ENCODE measurements around the gene PLK3. TPM values are rescaled to one million over a fixed set of nuclear protein-coding genes. Genes with fewer than 3 reads are reported as not detected.
"Not testable (repeated sequence)": the region's sequence is repeated elsewhere in the genome, so short reads cannot be mapped to it uniquely, and the experiment has no call there.

PLK3 gene
- total RNA-seq, 1 donor from 2014 or later: 57.1 TPM

GRCh38 chr1:44830900-44831304 lies 30.7 kb downstream of the PLK3 start:
- H3K9me3 Mint-ChIP-seq (ENCODE audit: unreplicated experiment): no peaks in the 10 kb centered on the region
- DNase-seq (ENCODE audit: extremely low spot score, unreplicated experiment): no peak
- H3K27me3 Mint-ChIP-seq (ENCODE audit: unreplicated experiment): no peaks in the 10 kb centered on the region
- H3K4me3 Mint-ChIP-seq (ENCODE audit: unreplicated experiment): no peak overlapping the region
- no peak for TF ChIP-seq CTCF (IDR thresholded peaks at IDR 0.05)
- no peaks in the 10 kb centered on the region for H3K36me3 Mint-ChIP-seq (ENCODE audit: unreplicated experiment)
- no peak overlapping the region for H3K27ac Mint-ChIP-seq (ENCODE audit: unreplicated experiment)
- peaks cover 2% of the 10 kb centered on the region for H3K4me1 Mint-ChIP-seq (ENCODE audit: unreplicated experiment)

DNA sequence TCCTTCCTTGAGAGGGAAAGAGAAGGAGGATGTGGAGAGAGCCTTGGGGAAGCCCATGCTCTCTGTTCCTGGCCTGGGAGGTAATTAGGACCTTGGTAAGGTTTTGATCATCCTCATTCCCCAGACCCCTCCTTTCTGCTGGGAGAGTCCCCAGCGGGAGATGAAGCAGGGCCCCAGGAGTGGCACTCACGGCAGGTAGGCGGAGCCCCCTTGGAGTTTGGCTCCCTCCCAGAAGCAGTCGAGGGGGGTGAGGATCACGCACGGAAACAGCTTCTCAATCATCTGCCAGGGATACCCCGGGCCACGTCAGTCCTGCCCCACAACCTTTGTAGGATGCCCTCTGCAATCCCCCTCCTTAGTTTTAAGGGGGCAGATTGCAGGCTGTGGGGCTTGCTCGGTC lies 31.3 kb downstream of the PLK3 start:
- Mint-ChIP-seq H3K4me3 (ENCODE audit: unreplicated experiment) (no peak overlapping the region), H3K27me3 (ENCODE audit: unreplicated experiment) (no peaks in the 10 kb centered on the region), H3K27ac (ENCODE audit: unreplicated experiment) (no peak overlapping the region), H3K4me1 (ENCODE audit: unreplicated experiment) (peaks cover 5% of the 10 kb centered on the region), H3K9me3 (ENCODE audit: unreplicated experiment) (no peaks in the 10 kb centered on the region), H3K36me3 (ENCODE audit: unreplicated experiment) (no peaks in the 10 kb centered on the region)
- DNase-seq (ENCODE audit: extremely low spot score, unreplicated experiment): no peak
- no peak for TF ChIP-seq CTCF (IDR thresholded peaks at IDR 0.05)

DNA sequence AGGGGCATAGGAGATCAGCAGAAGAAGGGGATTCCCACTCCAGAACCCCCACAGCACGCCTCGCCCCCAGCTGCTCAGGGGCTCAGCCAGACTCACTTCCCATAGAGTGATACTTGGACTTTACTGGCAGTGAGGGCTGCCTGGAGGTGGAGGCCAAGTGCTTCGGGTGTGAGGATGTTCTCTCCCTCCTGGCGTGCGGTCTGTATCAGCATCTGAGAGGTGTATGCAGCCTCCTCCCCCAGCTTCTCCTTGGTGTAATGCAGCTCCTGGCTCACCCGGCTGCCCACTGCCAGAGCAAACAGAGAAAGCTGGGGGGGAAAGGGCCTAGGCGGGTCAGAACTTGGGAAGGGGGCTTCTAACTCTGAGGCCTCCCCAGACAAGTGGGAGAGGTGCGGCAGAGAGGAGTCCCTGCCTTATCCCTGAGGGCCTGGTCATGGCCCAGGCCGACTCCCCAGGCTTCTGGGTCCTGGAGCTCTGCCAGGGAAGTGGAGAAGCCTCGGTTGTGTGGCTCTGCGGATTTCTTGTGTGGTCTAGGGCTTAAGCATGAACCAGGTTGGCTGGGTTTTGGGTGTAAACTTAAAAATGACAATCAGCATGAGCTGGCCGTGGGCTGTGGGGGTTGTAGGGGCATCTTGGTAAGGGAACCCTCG lies 32.0 kb downstream of the PLK3 start:
- no peaks in the 10 kb centered on the region for H3K36me3 Mint-ChIP-seq (ENCODE audit: unreplicated experiment)
- no peaks in the 10 kb centered on the region for H3K27me3 Mint-ChIP-seq (ENCODE audit: unreplicated experiment)
- no peak for DNase-seq (ENCODE audit: extremely low spot score, unreplicated experiment)
- no peaks in the 10 kb centered on the region for H3K9me3 Mint-ChIP-seq (ENCODE audit: unreplicated experiment)
- peaks cover 7% of the 10 kb centered on the region for H3K4me1 Mint-ChIP-seq (ENCODE audit: unreplicated experiment)
- no peak overlapping the region for H3K4me3 Mint-ChIP-seq (ENCODE audit: unreplicated experiment)
- TF ChIP-seq CTCF (IDR thresholded peaks at IDR 0.05): no peak
- H3K27ac Mint-ChIP-seq (ENCODE audit: unreplicated experiment): no peak overlapping the region

DNA sequence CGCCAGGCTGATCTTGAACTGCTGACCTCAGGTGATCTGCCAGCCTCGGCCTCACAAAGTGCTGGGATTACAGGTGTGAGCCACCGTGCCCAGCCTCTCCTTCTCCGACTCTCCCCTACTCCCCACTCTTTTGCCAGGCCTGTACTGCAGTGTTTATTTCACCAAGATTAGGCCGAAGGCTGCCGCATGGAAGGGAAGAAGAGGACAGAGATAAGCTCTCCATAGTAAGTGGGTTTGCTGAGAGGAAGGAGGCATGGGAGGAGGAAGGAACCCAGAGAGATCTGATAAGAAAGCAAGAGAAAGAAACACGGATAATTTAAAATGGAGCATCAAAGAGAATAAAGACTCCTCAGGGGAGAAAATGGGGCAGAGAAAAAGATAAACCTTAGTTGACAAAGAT lies 34.2 kb downstream of the PLK3 start:
- no peaks in the 10 kb centered on the region for H3K36me3 Mint-ChIP-seq (ENCODE audit: unreplicated experiment)
- no peak for TF ChIP-seq CTCF (IDR thresholded peaks at IDR 0.05)

GRCh38 chr1:44835738-44836675 lies 35.8 kb downstream of the PLK3 start:
- no peak overlapping the region for H3K27ac Mint-ChIP-seq (ENCODE audit: unreplicated experiment)
- peaks cover under 1% of the 10 kb centered on the region for H3K36me3 Mint-ChIP-seq (ENCODE audit: unreplicated experiment)
- DNase-seq (ENCODE audit: extremely low spot score, unreplicated experiment): peak; percentile 93
- peak; percentile 92 for TF ChIP-seq CTCF (IDR thresholded peaks at IDR 0.05)
- H3K9me3 Mint-ChIP-seq (ENCODE audit: unreplicated experiment): no peaks in the 10 kb centered on the region
- H3K4me1 Mint-ChIP-seq (ENCODE audit: unreplicated experiment): peaks cover 12% of the 10 kb centered on the region
- no peaks in the 10 kb centered on the region for H3K27me3 Mint-ChIP-seq (ENCODE audit: unreplicated experiment)
- H3K4me3 Mint-ChIP-seq (ENCODE audit: unreplicated experiment): no peak overlapping the region

More for the DNA sequence above, 34.2 kb downstream of the PLK3 start:
- DNase-seq (ENCODE audit: extremely low spot score, unreplicated experiment): no peak
- H3K4me1 Mint-ChIP-seq (ENCODE audit: unreplicated experiment): peaks cover 7% of the 10 kb centered on the region
- H3K27ac Mint-ChIP-seq (ENCODE audit: unreplicated experiment): no peak overlapping the region
- no peaks in the 10 kb centered on the region for H3K27me3 Mint-ChIP-seq (ENCODE audit: unreplicated experiment)
- no peaks in the 10 kb centered on the region for H3K9me3 Mint-ChIP-seq (ENCODE audit: unreplicated experiment)
- H3K4me3 Mint-ChIP-seq (ENCODE audit: unreplicated experiment): no peak overlapping the region

DNA sequence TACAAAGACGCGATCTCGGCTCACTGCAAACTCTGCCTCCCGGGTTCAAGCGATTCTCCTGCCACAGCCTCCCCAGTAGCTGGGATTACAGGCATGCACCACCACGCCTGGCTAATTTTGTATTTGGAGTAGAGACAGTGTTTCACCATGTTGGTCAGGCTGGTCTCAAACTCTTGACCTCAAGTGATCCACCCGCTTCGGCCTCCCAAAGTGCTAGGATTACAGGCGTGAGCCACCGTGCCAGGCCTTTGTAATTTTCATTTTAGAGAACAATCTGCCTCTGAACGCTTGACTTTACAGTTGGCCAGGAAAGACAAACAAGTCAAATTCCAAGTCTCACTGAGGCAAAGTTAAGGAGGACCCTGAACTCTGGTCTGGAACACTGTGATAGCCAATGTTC lies 38.1 kb downstream of the PLK3 start:
- not testable (repeated sequence) for H3K9me3 Mint-ChIP-seq (ENCODE audit: unreplicated experiment); DNase-seq (ENCODE audit: extremely low spot score, unreplicated experiment); H3K4me3 Mint-ChIP-seq (ENCODE audit: unreplicated experiment); H3K36me3 Mint-ChIP-seq (ENCODE audit: unreplicated experiment); H3K27ac Mint-ChIP-seq (ENCODE audit: unreplicated experiment); H3K27me3 Mint-ChIP-seq (ENCODE audit: unreplicated experiment)
- H3K4me1 Mint-ChIP-seq (ENCODE audit: unreplicated experiment): peaks cover 20% of the 10 kb centered on the region

Data from osteocyte (in vitro differentiated cells).